DMS114 treated with DMSO at 0.1 percent for 48 hours (cell line): ENCODE data around the gene ANKFN1.
A peak's percentile ranks its signal among the peaks of the same experiment; 100 is the strongest.
"Not testable (repeated sequence)": the region's sequence is repeated elsewhere in the genome, so short reads cannot be mapped to it uniquely, and the experiment has no call there.

Source experiments
- DNase-seq: peaks from one replicate; lab custom pipeline; 2025; ENCODE audit not compliant: unreplicated experiment; lab: John Stamatoyannopoulos, UW

Gene ANKFN1

GRCh38 chr17:56288786-56289185 lies 135.5 kb downstream of the ANKFN1 start:
- DNase-seq, result not testable (repeated sequence)

DNA sequence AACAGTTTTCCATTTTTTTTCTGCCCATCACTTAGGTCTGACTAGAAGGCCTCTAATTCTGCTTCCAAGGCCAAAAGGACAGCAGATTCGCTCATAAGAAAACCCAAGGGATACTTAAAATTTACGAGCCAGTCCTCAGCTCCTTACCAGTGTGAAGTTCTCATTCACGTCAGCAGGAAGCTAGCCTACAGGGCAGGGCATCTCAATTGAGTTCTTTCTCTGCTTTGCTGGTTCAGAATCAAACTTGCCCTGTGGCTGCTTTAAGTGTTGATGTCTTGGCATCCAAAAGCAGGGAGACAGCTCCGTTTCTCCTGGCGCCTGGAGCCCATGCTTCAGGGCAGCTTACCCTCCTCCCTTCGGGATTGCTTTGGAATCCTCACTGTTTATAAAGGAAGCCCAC lies 136.0 kb downstream of the ANKFN1 start:
- DNase-seq, result no peak

DNA sequence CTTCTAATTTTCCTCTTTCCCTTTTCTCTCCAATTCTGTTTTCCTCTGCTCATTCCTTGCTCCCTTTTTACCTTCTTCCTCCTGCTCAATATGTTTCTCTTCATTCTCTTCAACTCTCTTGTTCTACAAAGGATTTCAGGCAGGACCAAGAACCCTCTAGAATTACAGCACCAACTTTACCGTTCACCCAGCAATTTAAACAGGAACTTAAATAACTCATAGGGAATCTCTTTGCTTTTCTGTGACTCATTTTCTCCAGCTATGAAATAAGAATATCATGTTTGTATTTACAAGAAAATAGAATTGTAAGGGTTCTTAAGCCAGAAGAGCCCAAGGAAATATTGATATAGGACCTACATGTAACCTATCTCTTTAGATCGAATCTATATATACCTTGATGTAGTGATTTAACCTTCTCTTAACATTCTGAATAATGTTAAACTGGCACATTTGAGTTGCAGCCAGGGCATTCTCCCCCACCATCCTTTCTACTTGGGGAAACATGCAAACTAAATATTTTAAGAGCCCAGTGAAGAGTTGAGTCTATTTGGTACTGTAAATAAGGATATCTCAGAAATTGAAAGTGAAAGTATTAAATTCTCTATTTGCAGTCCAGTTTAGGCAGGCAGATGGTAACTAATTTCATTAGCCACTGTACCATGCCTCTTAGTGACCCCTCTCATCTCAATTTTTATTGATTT lies 137.0 kb downstream of the ANKFN1 start:
- DNase-seq, result no peak

DNA sequence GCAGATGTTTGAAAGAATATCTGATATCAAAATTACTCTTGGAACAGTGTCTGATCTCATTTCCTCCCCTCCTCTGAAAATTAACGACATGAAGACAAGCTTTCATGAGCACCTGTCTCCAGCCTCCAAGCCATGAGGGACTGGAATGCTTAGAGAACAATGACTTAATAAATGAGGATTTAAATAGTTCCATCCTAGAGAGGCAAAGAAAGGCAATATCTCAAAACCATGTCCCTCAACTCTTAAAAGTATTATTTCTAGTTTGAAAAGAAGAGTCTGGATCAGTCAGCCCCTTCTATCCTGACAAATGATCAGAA lies 137.5 kb downstream of the ANKFN1 start:
- DNase-seq, result no peak

DNA sequence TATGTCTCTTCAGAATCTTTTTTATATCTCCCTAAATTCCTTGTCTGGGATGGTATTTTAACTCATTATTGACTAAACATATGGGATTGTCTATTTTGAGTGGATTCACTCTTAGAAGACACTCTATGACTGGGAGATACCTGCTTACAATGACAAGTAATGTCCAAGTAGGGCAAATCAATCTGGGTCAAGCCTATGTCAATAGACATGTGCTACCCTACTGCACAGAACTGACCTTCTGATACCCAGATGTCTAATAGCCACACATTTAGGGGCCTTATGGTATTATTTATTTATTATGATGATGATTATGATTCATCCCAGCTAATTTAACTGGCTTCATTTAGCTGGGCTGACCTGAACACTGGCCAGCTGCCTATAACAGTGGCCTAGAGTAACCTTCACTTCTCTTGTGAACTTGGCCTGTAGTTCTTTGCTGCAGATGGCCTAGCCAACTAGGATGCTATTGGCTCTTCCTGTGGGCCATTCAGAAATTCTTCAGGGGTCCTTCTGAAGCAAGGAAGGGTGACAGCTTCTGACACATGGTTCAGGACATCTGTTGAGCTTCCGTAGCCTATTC lies 138.0 kb downstream of the ANKFN1 start:
- no peak for DNase-seq

GRCh38 chr17:56292010-56292409 lies 138.7 kb downstream of the ANKFN1 start:
- DNase-seq, result no peak

- DNase-seq, result no peak
Observed at GRCh38 chr17:56292578-56292977, 139.3 kb downstream of the ANKFN1 start.

DNA sequence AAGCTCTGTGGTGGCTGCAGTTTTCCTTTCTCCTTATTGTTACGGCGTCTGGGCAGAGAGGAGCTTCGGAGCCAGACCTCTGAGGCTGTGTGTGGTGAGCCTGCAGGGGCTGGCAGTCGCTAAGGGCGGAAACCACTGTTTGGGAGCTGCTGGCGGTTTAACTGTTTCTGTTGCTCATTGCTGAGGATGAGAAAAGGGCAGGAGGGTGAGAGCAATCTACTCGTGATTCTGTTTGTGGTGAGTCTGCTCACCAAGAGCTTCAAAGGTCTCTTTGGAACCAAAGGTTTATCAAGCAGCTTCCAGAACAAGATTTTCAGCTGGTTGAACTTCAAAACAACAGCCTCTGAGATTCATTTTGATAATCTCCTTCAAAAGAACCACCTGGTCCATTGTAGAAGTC lies 143.9 kb downstream of the ANKFN1 start:
- no peak for DNase-seq

DNA sequence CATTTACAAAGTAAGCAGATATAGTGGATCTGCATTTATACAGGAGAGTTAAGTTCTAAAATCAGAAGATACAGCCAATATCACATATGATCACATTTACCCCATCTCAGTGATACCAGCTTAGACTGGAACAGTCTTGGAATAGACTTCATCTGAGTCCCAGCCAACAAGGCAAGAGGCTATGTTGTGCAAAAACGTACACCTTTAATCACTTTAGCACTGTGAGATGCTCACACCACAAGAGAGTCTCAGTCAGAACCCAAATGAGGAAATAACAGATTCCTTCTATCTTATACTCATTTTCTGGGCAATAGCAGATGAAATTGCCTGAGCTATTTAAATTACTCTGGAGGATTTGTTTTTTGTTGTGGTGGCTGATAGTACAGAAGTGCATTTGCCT lies 145.6 kb downstream of the ANKFN1 start:
- DNase-seq, result no peak

GRCh38 chr17:56300144-56300543 lies 146.9 kb downstream of the ANKFN1 start:
- no peak for DNase-seq

GRCh38 chr17:56305007-56305406 lies 151.7 kb downstream of the ANKFN1 start:
- no peak for DNase-seq

DNA sequence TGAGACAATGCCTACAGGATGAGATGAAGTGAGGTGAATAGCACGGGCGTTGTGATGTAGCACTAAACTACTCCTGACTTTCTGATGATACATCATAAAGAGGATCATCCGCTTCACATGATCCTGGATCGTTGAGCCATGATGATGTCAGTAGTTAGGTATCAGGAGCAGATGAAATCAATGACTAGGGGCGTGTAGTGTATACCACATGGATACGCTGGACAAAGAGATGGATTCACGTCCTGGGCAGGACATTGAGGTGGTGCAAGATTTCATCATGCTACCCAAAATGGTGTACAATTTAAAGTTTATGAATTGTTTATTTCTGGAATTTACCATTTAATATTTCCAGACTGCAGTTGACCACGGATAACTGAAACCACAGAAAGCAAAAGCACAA lies 156.6 kb downstream of the ANKFN1 start:
- DNase-seq, result no peak

DNA sequence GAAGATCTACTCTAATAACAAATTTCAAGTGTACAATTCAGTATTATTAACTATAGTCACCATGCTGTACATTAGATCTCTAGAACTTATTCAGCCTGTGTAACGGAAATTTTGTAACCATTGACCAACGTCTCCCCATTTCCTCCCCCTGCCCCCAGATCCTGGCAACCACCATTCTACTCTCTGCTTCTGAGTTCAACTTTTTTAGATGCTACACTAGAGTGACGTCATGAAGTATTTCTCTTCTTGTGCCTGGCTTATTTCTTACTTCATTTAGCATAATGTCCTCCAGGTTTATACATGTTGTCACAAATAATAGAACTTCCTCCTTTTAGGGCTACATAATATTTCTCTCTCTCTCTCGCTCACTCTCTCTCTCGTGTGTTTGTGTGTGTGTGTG lies 157.5 kb downstream of the ANKFN1 start:
- DNase-seq, result no peak

DNA sequence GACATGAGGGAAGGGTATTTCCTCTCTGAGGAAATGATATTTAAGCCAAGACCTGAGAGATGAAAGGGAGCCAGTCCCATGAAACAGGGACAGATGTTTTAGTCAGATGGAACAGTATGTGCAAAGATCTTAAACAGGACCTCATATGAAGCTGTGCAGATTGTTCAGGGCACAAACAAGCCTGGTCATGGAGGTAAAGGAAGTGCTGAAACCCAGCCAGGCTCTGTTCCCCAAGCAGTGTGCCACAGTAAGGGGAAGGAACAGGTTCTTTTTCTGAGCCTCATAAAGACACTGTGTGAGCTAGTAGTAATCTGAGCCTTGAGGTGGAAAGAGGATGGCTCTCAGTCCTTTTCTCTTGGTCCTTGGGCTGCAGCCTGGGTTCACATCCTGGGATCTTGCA lies 159.9 kb downstream of the ANKFN1 start:
- DNase-seq, result no peak

- DNase-seq, result no peak
Observed at GRCh38 chr17:56314026-56314425, 160.8 kb downstream of the ANKFN1 start.

DNA sequence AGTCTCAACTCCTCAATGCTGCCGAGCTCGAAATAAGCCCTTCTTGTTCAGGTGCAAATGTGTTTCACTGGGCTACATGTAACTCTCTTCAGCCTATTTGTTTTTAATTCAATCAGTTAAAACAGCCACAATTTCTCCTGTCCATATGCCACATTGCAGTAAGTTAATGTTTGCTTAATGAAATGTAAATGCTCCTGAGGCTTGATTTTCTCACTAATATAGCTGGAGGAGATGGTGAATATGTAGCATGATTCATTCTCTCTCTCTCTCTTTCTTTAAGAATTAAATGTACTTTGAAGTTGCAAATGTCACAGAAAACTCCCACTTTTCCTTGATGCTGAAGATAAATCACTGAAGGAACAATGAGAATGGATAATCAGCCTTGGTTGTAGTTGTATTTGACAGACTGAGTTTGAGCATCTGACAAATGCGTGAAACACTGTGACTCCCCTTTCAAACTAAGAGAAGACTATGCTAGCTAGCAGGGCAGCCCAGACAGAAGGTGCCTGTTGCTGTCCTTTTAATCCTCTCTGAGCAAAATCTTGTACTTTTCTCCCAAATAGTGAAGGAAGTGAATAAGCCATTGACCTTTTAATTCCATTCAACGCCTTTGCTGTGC lies 161.8 kb downstream of the ANKFN1 start:
- DNase-seq, result no peak

DNA sequence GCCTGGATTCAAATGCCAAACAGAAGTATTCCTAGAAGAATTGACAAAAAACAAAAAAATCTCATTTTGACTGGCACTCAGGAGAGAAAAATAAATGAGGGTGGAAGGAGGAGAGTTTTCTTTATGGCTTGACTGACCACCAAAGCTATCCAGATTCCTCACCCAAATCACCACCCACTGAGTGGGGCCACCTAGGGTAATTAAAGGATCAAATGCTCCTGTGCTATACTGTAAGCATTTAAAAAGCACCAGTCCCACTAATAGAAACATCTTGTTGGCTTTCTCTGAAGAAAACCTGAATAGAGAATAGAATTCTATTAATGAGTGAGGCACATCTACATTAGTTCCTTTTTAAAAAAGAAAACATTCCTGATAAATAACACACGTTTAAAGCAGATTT lies 163.3 kb downstream of the ANKFN1 start:
- no peak for DNase-seq

GRCh38 chr17:56317351-56318208 lies 164.3 kb downstream of the ANKFN1 start:
- no peak for DNase-seq

DNA sequence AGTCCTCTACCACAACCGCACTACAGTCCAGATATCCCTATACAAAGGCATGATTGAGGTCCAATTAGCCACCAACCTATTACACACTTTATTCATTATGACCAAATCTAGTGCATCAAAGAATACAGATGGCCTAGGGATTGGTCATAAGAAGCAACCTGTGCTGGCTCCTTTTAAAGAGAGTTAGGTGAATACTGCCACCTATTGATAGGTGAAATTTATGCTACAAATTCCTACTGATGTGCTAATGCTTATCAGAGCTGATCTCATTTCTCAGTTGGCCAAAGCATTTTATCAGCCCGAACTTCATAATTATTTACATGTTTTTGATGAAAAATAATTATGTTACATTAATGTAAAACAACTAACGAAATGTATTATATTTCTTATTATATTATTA lies 166.3 kb downstream of the ANKFN1 start:
- DNase-seq, result peak; percentile 42

DNA sequence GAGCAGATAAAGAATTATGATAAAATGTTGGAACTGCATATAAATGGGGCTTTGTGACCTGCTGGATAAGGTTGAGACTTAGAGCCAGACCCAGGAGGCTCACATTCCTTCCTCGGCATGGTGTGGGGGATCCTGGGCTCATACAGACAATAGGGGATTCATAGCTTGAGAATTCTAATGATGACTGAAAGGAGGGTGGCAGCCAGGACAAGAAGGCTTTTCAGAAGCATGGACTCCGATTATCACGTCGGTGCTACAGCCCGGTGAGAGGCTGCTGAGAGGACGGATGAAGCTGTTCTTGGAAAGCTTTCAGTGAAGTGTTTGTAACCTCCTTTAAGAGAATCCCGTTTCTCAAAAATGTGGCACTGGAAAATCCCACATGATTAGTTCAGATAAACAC lies 167.2 kb downstream of the ANKFN1 start:
- DNase-seq, result no peak

DNA sequence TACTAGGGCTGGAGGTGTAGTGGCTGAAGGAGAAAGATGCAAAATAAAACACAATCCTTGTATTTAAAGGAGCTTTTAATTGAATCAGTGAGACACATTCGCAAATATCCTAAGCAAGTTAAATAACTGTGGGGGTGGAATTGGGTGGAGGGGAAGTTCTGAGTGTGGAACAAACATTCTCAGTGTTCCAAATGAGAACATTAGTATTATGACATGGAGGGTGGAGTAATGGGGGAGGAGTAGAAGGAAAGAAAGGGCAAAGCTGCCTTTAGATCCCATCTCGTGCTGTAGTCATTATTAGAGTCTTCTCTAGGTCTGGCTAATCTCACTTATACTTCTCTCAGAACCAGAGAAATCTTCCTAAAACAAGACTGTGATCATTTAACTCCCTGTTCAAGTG lies 169.7 kb downstream of the ANKFN1 start:
- no peak for DNase-seq

GRCh38 chr17:56324676-56325075 lies 171.4 kb downstream of the ANKFN1 start:
- DNase-seq, result no peak
